WERI-Rb-1 (cell line): ENCODE data around the gene APOH.

Experiments used
- DNase-seq: peaks from one replicate; pipeline ENCODE4 v3.0.0-alpha.2; 2020
- H3K27ac ChIP-seq: fragments of 250-450 bp; sonication (Bioruptor Pico); 2 replicates; pipeline ENCODE4 v1.5.1; 2020; ENCODE audit warnings: mild to moderate bottlenecking, moderate library complexity
- H3K27me3 ChIP-seq: fragments of 250-450 bp; sonication (Bioruptor Pico); 2 replicates; pipeline ENCODE4 v1.5.1; 2021; ENCODE audit warnings: mild to moderate bottlenecking, low read depth, moderate library complexity; ENCODE audit not compliant: insufficient read depth, severe bottlenecking
- H3K36me3 ChIP-seq: fragments of 250-450 bp; sonication (Bioruptor Pico); 2 replicates; pipeline ENCODE4 v1.5.1; 2020; ENCODE audit warnings: mild to moderate bottlenecking, moderate library complexity
- H3K4me3 ChIP-seq: 2 replicates; pipeline ENCODE4 v1.5.1; 2011; ENCODE audit warnings: low read depth, mild to moderate bottlenecking, control low read depth, low read length
- H3K9me3 ChIP-seq: fragments of 250-450 bp; sonication (Bioruptor Pico); 2 replicates; pipeline ENCODE4 v1.5.1; 2021; ENCODE audit warnings: mild to moderate bottlenecking, moderate library complexity; ENCODE audit not compliant: severe bottlenecking
- CTCF ChIP-seq: IDR thresholded peaks from 2 replicates; pipeline ENCODE4 v1.5.1; 2011; ENCODE audit warnings: low read depth, mild to moderate bottlenecking, control low read depth, inconsistent platforms, low read length

APOH gene

GRCh38 chr17:66250686-66251085 lies 21.5 kb upstream of the APOH start:
- H3K4me3 ChIP-seq = no peak overlapping the region
- H3K27me3 ChIP-seq = no peaks in the 10 kb centered on the region
- DNase-seq = no peak
- no peak for TF ChIP-seq CTCF
- no peak overlapping the region for H3K27ac ChIP-seq
- no peaks in the 10 kb centered on the region for H3K9me3 ChIP-seq
- no peaks in the 10 kb centered on the region for H3K36me3 ChIP-seq

- H3K27me3 ChIP-seq = no peaks in the 10 kb centered on the region
- no peak overlapping the region for H3K4me3 ChIP-seq
- H3K27ac ChIP-seq = no peak overlapping the region
- TF ChIP-seq CTCF = no peak
- DNase-seq = no peak
- no peaks in the 10 kb centered on the region for H3K9me3 ChIP-seq
- H3K36me3 ChIP-seq = no peaks in the 10 kb centered on the region
These were observed 19.1 kb upstream of the APOH start for GRCh38 chr17:66248285-66248684.

GRCh38 chr17:66241839-66242238 lies 12.6 kb upstream of the APOH start:
- no peak for TF ChIP-seq CTCF
- Histone ChIP-seq H3K9me3 (no peaks in the 10 kb centered on the region), H3K4me3 (no peak overlapping the region), H3K27ac (no peak overlapping the region), H3K27me3 (no peaks in the 10 kb centered on the region), H3K36me3 (no peaks in the 10 kb centered on the region)
- no peak for DNase-seq

- Histone ChIP-seq H3K36me3 (no peaks in the 10 kb centered on the region), H3K27ac (no peak overlapping the region), H3K27me3 (no peaks in the 10 kb centered on the region), H3K9me3 (no peaks in the 10 kb centered on the region), H3K4me3 (no peak overlapping the region)
- DNase-seq = no peak
- no peak for TF ChIP-seq CTCF
These were observed 11.4 kb upstream of the APOH start for GRCh38 chr17:66240630-66241029.

GRCh38 chr17:66240013-66240412 lies 10.8 kb upstream of the APOH start:
- no peak overlapping the region for H3K27ac ChIP-seq

More at GRCh38 chr17:66240013-66240412, 10.8 kb upstream of the APOH start:
- Histone ChIP-seq H3K27me3 (no peaks in the 10 kb centered on the region), H3K9me3 (no peaks in the 10 kb centered on the region), H3K36me3 (no peaks in the 10 kb centered on the region), H3K4me3 (no peak overlapping the region)
- no peak for DNase-seq
- no peak for TF ChIP-seq CTCF
